BLaER1 treated with 17β-estradiol and CSF1 and Interleukin-3, amounts not matched to agents 10 nM and 100 nM (cell line): ENCODE measurements around the gene ANKRD17.
"Not testable (repeated sequence)": the region's sequence is repeated elsewhere in the genome, so short reads cannot be mapped to it uniquely, and the experiment has no call there.

Source experiments
- H3K27ac ChIP-seq, 11 experiments: shearing (Covaris generic); formaldehyde crosslinking; 2 replicates each; pipeline ENCODE4 v1.8.1; 2022
- H3K27me3 ChIP-seq, 11 experiments: shearing (Covaris generic); formaldehyde crosslinking; 2 replicates each; pipeline ENCODE4 v1.8.1; 2022
- H3K36me3 ChIP-seq, 11 experiments: shearing (Covaris generic); formaldehyde crosslinking; 2 replicates each; pipeline ENCODE4 v1.8.1; 2022
- H3K4me1 ChIP-seq, 10 experiments: shearing (Covaris generic); formaldehyde crosslinking; 2 replicates each; pipeline ENCODE4 v1.8.1; 2022
- H3K4me2 ChIP-seq, 11 experiments: shearing (Covaris generic); formaldehyde crosslinking; 2 replicates each; pipeline ENCODE4 v1.8.1; 2022
- H3K4me3 ChIP-seq, 10 experiments: shearing (Covaris generic); formaldehyde crosslinking; 2 replicates each; pipeline ENCODE4 v1.8.1; 2022
- H3K9ac ChIP-seq, 11 experiments: shearing (Covaris generic); formaldehyde crosslinking; 2 replicates each; pipeline ENCODE4 v1.8.1; 2022
- H3K9me3 ChIP-seq, 11 experiments: shearing (Covaris generic); formaldehyde crosslinking; replicated peaks in 1 of 11; 2 replicates each; pipeline ENCODE4 v1.8.1; 2022
- H4K20me1 ChIP-seq, 11 experiments: shearing (Covaris generic); formaldehyde crosslinking; 2 replicates each; pipeline ENCODE4 v1.8.1; 2022
- Cebpa-rat ChIP-seq, 11 experiments: shearing (Covaris generic); IDR thresholded peaks; 2 replicates each; pipeline ENCODE4 v1.8.1; 2022

ANKRD17 gene, protein sequence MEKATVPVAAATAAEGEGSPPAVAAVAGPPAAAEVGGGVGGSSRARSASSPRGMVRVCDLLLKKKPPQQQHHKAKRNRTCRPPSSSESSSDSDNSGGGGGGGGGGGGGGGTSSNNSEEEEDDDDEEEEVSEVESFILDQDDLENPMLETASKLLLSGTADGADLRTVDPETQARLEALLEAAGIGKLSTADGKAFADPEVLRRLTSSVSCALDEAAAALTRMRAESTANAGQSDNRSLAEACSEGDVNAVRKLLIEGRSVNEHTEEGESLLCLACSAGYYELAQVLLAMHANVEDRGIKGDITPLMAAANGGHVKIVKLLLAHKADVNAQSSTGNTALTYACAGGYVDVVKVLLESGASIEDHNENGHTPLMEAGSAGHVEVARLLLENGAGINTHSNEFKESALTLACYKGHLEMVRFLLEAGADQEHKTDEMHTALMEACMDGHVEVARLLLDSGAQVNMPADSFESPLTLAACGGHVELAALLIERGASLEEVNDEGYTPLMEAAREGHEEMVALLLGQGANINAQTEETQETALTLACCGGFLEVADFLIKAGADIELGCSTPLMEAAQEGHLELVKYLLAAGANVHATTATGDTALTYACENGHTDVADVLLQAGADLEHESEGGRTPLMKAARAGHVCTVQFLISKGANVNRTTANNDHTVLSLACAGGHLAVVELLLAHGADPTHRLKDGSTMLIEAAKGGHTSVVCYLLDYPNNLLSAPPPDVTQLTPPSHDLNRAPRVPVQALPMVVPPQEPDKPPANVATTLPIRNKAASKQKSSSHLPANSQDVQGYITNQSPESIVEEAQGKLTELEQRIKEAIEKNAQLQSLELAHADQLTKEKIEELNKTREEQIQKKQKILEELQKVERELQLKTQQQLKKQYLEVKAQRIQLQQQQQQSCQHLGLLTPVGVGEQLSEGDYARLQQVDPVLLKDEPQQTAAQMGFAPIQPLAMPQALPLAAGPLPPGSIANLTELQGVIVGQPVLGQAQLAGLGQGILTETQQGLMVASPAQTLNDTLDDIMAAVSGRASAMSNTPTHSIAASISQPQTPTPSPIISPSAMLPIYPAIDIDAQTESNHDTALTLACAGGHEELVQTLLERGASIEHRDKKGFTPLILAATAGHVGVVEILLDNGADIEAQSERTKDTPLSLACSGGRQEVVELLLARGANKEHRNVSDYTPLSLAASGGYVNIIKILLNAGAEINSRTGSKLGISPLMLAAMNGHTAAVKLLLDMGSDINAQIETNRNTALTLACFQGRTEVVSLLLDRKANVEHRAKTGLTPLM (N-terminal part only)

DNA sequence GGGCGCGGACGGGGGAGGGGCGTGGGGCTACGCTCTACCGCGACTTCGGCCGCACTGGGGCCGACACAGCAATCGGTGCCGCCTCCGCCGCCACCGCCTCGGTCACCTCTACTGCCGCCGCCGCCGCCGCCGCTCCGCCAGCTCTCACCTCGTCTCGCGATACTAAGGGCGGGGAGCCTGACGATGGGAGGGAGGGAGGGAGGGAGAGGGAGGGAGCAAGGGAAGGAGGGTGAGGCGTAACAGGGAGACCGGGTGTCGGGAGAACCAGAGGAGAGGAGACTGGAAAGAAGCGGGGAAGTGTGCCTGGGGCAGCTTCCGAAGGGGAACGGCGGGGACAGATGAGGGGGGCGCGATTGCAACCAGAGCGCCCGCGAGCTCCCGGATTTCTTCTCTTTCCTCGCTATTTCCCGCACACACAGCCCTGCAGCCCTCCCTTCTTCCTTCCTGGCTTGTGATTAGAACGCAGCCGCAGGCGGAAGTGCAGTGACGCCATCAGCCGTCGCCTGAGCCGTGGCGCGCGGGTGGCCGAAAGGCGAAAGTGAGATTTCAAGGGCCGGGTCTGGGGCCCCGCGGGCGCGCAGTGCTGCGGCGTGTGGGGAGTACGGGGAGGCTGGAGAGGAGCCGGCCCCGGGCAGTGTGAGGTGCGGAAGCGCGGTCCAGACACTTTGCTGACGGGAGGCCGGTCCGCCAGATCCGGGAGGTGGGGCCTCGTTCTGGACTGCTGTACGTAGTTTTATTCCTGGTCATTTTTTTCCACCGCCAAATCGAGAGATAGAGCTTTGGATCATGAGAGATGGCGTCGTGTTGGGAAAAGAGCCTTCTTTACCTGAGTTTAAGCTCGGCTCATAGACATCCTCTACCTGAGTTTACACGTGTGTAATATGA lies at the start of gene ANKRD17:
ANKRD17 (minus strand) TSS at position 113 of the 885 bp plus-strand sequence. CDS start 130 bp downstream, outside the sequence.
- Histone ChIP-seq H4K20me1 (peaks cover 30 to 41% (median 38%) of the 10 kb centered on the region in 11 experiments), H3K4me1 (peaks cover 33 to 53% (median 43%) of the 10 kb centered on the region in 10 experiments), H3K4me3 (peak within 1 kb of the TSS; percentile 74 to 95 (median 90)), H3K4me2 (peak within 1 kb of the TSS; percentile 84 to 98 (median 91)), H3K27me3 (no peaks in the 10 kb centered on the region; a peak in 1 of 22 replicates), H3K36me3 (peaks cover 6 to 37% (median 19%) of the 10 kb centered on the region in 11 experiments; a peak in 19 of 22 replicates), H3K9me3 (no peaks in the 10 kb centered on the region), H3K9ac (peak within 1 kb of the TSS; percentile 87 to 99 (median 97)), H3K27ac (peak within 1 kb of the TSS; percentile 89 to 99 (median 96))
- TF ChIP-seq Cebpa-rat (IDR thresholded peaks at IDR 0.05), result no peak

- Histone ChIP-seq H3K4me2 (peak overlapping the region; percentile 16 to 83 (median 30); a peak in 18 of 22 replicates), H3K9ac (peak overlapping the region in 6 of 11 experiments; percentile 2 to 45 (median 36); a peak in 7 of 22 replicates), H3K4me3 (no peak overlapping the region), H3K4me1 (peaks cover 4 to 21% (median 16%) of the 10 kb centered on the region in 10 experiments), H3K27me3 (no peaks in the 10 kb centered on the region), H3K27ac (peak overlapping the region in 7 of 11 experiments; percentile 11 to 60 (median 29); a peak in 6 of 22 replicates), H3K9me3 (peaks cover 0 to 6% (median 0%) of the 10 kb centered on the region in 11 experiments; a peak in 1 of 22 replicates), H3K36me3 (no peaks in the 10 kb centered on the region), H4K20me1 (no peaks in the 10 kb centered on the region)
- TF ChIP-seq Cebpa-rat (IDR thresholded peaks at IDR 0.05), result no peak
These were observed 49.7 kb upstream of the ANKRD17 start for GRCh38 chr4:73308286-73308685.

DNA sequence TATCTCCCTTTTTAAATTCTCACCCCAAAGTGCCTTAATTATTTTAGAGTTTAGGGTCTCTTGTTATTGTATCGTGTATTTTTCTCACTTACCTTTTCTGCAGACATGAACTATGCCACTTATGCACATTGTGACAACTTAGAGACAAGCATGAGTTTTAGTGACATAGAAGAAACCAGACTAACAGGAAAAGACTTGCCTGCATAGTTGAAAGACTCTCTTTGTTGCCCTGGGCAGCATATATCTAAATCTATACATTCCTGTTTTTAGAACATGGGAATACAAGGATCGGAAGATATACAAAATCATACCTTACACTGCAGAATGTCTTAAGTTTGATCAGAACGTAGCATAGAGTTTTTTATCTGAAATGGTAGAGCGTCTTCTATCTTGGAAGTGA lies 45.1 kb upstream of the ANKRD17 start:
- H4K20me1 ChIP-seq, result no peaks in the 10 kb centered on the region
- no peaks in the 10 kb centered on the region for H3K27me3 ChIP-seq
- no peaks in the 10 kb centered on the region for H3K9me3 ChIP-seq
- H3K36me3 ChIP-seq, result no peaks in the 10 kb centered on the region
- no peak overlapping the region for H3K4me2 ChIP-seq
- H3K27ac ChIP-seq, result no peak overlapping the region
- no peak overlapping the region for H3K9ac ChIP-seq
- TF ChIP-seq Cebpa-rat (IDR thresholded peaks at IDR 0.05), result no peak
- H3K4me3 ChIP-seq, result no peak overlapping the region
- peaks cover 4 to 12% (median 11%) of the 10 kb centered on the region in 10 experiments for H3K4me1 ChIP-seq

DNA sequence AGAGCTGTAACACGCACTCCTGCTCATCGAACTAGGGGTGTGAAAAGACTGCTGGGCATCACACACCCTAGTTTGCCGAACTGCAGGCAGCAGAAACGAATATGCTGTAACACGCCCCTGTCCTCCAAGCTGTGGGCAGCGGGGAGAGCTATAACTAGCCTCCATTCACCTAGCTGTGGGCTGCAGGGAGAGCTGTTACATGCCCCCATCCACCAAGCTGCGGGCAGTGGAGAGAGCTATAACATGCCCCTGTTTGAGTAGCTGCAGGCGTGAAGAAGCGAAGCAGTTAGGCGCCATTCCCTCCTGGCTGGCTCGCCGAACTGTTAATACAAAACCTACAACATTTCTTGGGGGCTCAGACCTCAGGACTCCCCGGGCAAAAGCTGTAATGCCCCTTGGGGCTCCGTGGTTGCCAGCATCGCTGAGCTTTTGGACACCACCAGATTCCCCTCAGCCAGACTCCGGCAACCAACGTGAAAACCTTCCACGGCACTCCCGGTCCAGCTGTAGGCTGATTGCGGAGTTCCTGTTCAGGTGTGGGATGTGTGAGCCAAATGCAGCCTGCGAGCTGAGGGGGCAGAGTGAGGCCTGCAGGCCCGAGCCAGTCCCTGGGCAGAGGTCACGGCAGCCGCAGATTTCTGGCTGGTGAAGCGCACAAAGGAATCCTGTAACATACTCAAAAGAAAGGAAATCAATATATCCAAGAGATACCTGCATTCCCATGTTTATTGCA lies 41.1 kb upstream of the ANKRD17 start:
- H4K20me1 ChIP-seq, result no peaks in the 10 kb centered on the region
- no peak overlapping the region for H3K4me2 ChIP-seq
- no peak overlapping the region for H3K9ac ChIP-seq
- H3K4me3 ChIP-seq, result no peak overlapping the region
- no peak overlapping the region for H3K27ac ChIP-seq
- TF ChIP-seq Cebpa-rat (IDR thresholded peaks at IDR 0.05), result no peak
- no peaks in the 10 kb centered on the region for H3K27me3 ChIP-seq
- no peaks in the 10 kb centered on the region for H3K36me3 ChIP-seq
- no peaks in the 10 kb centered on the region; a peak in 1 of 22 replicates for H3K9me3 ChIP-seq
- H3K4me1 ChIP-seq, result no peaks in the 10 kb centered on the region

DNA sequence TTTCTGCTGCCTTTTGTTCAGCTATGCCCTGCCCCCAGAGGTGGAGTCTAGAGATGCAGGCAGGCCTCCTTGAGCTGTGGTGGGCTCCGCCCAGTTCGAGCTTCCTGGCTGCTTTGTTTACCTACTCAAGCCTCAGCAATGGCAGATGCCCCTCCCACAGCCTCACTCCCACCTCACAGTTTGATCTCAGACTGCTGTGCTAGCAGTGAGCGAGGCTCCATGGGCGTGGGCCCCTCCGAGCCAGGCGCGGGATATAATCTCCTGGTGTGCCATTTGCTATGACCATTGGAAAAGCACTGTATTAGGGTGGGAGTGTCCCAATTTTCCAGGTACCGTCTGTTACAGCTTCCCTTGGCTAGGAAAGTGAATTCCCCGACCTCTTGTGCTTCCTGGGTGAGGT lies 34.1 kb upstream of the ANKRD17 start:
- H3K4me3 ChIP-seq, H3K4me1 ChIP-seq, H3K9ac ChIP-seq, H3K36me3 ChIP-seq, H3K4me2 ChIP-seq, H4K20me1 ChIP-seq, H3K27me3 ChIP-seq, H3K27ac ChIP-seq: not testable (repeated sequence)
- H3K9me3 ChIP-seq, result peaks cover 5 to 20% (median 13%) of the 10 kb centered on the region in 11 experiments; a peak in 17 of 22 replicates

DNA sequence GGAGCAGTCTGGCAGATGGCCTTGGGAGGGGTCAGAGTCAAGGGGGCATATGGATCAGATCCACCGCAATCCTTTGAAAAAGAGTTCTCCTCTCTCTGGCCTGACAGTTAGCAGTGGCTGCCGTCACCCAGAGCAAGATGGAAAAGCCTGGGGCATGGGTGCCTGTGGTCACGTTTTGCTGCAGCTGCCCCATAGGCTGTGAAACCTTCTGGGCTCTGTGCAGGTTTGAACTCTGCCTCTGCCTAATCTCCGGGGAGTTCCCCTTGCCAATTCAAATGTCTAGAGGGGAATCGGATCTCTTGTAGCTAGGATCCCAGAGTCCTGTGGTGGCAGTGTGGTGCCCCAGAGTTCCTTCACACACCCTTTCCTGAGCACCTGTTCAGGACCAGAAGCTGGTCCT lies 23.4 kb upstream of the ANKRD17 start:
- H3K4me1 ChIP-seq, result no peaks in the 10 kb centered on the region
- no peak overlapping the region for H3K27ac ChIP-seq
- H3K9me3 ChIP-seq, result peaks cover 18 to 24% (median 23%) of the 10 kb centered on the region in 11 experiments
- no peaks in the 10 kb centered on the region for H4K20me1 ChIP-seq
- H3K9ac ChIP-seq, result no peak overlapping the region
- H3K36me3 ChIP-seq, result peaks cover 0 to 38% (median 12%) of the 10 kb centered on the region in 11 experiments; a peak in 10 of 22 replicates
- no peak for TF ChIP-seq Cebpa-rat (IDR thresholded peaks at IDR 0.05)
- no peak overlapping the region for H3K4me3 ChIP-seq
- no peak overlapping the region for H3K4me2 ChIP-seq
- H3K27me3 ChIP-seq, result no peaks in the 10 kb centered on the region

DNA sequence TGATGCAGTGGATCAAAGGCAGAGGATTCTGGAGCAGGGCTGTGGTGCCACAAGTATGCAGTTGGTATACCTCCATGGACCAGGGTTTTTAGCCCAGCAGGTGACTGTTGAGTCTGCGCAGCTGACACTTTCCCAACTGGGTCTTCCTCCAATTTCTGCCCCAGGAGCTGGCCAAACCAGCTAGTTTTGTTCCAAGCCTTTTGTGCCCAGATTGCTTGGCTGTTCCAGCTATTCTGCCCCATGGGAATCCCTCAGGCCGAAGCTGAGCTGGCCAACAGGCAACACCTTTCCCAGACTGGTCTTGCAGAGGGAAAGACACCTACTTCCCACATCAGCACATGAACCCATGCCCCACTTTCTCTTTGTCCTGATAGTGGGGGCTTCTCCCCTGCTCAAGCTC lies 22.8 kb upstream of the ANKRD17 start:
- Histone ChIP-seq H3K36me3 (peaks cover 0 to 39% (median 14%) of the 10 kb centered on the region in 11 experiments; a peak in 10 of 22 replicates), H4K20me1 (no peaks in the 10 kb centered on the region), H3K27me3 (no peaks in the 10 kb centered on the region), H3K27ac (no peak overlapping the region), H3K9me3 (peaks cover 20 to 29% (median 26%) of the 10 kb centered on the region in 11 experiments), H3K4me3 (no peak overlapping the region), H3K4me1 (no peaks in the 10 kb centered on the region), H3K9ac (no peak overlapping the region), H3K4me2 (no peak overlapping the region)
- TF ChIP-seq Cebpa-rat (IDR thresholded peaks at IDR 0.05), result no peak
